B cell (primary cell): ENCODE data around the gene TSTD1. TPM values are rescaled to one million over a fixed set of nuclear protein-coding genes. Genes with fewer than 3 reads are reported as not detected.

Source experiments
- ATAC-seq: fragments of 200-7000 bp; cut with Tn5 transposase; one replicate; pipeline ENCODE4 v1.10.0; 2021; ENCODE audit warnings: low read depth, mild to moderate bottlenecking, moderate number of reproducible peaks, moderate library complexity
- CTCF ChIA-PET: fragments of 350-600 bp; sonication (Branson Sonifier 250); formaldehyde crosslinking; loops from one replicate; lab custom pipeline; 2021; ENCODE audit warnings: antibody characterized with exemption, inconsistent platforms; lab: Charles Lee
- POLR2A ChIA-PET: fragments of 350-600 bp; sonication (Branson Sonifier 250); formaldehyde crosslinking; loops from one replicate; lab custom pipeline; 2021; ENCODE audit warnings: antibody characterized with exemption; lab: Charles Lee
- DNase-seq: peaks from one replicate; pipeline ENCODE4 v3.0.0; 2013
- H2AFZ ChIP-seq: 2 replicates; pipeline ENCODE4 v1.6.1; 2012; ENCODE audit warnings: mild to moderate bottlenecking, low read depth, low read length; ENCODE audit not compliant: insufficient read depth, poor library complexity, severe bottlenecking
- H3K27ac ChIP-seq, 2 donors: 1 replicate in 1 of 2; 2 replicates in 1 of 2; pipeline ENCODE4 v1.5.1; 2012 to 2013; ENCODE audit warnings: low read length in 2 of 2, mild to moderate bottlenecking in 2 of 2, moderate library complexity in 1 of 2
- H3K27me3 ChIP-seq, 4 experiments: fragments of 200-600 bp in 1 of 4; sonication (generic) in 1 of 4; replicated peaks in 1 of 4; 1 replicate in 2 of 4; 2 replicates in 2 of 4; pipeline versions ENCODE4 v1.6.1 to v1.7.0; 2013 to 2016; ENCODE audit warnings: low read length in 3 of 4, mild to moderate bottlenecking in 2 of 4, mixed read lengths in 1 of 4, moderate library complexity in 1 of 4; ENCODE audit not compliant: insufficient read depth in 4 of 4, control insufficient read depth in 3 of 4; ENCODE audit errors: control extremely low read depth in 1 of 4
- H3K36me3 ChIP-seq, 2 experiments: replicated peaks in 1 of 2; 1 replicate in 1 of 2; 2 replicates in 1 of 2; pipeline versions ENCODE4 v1.6.1 to v1.7.1; 2013; ENCODE audit warnings: low read length in 1 of 2; ENCODE audit not compliant: insufficient read depth in 2 of 2, control insufficient read depth in 1 of 2; ENCODE audit errors: control extremely low read depth in 1 of 2, extremely low read depth in 1 of 2
- H3K4me1 ChIP-seq, 2 donors: fragments of 200-600 bp in 1 of 2; sonication (generic) in 1 of 2; 1 replicate in 1 of 2; 2 replicates in 1 of 2; pipeline versions ENCODE4 v1.5.1 to v1.6.1; 2013 to 2017; ENCODE audit warnings: low read length in 2 of 2; ENCODE audit not compliant: control insufficient read depth in 2 of 2, insufficient read depth in 2 of 2
- H3K4me2 ChIP-seq: replicated peaks from 2 replicates; pipeline ENCODE3; 2012; ENCODE audit warnings: mild to moderate bottlenecking, low read depth, low read length; ENCODE audit not compliant: poor library complexity, severe bottlenecking
- H3K4me3 ChIP-seq, 5 experiments: fragments of 200-600 bp in 1 of 5; sonication (generic) in 1 of 5; 1 replicate in 3 of 5; 2 replicates in 2 of 5; pipeline versions ENCODE4 v1.5.1 to v1.7.0; 2011 to 2016; ENCODE audit warnings: low read length in 4 of 5, mild to moderate bottlenecking in 4 of 5, low read depth in 2 of 5, control low read depth in 1 of 5, moderate library complexity in 1 of 5; ENCODE audit not compliant: insufficient read depth in 1 of 5; ENCODE audit errors: control extremely low read depth in 1 of 5, extremely low read depth in 1 of 5
- H3K79me2 ChIP-seq: fragments of 200-600 bp; sonication (generic); one replicate; pipeline ENCODE4 v1.6.0; 2016; ENCODE audit warnings: low read length; ENCODE audit not compliant: control insufficient read depth, insufficient read depth
- H3K9ac ChIP-seq: fragments of 200-600 bp; sonication (generic); 2 replicates; pipeline ENCODE4 v1.6.1; 2017; ENCODE audit warnings: mild to moderate bottlenecking, low read length, moderate library complexity
- H3K9me3 ChIP-seq, 3 donors: one replicate each; pipeline versions ENCODE4 v1.6.1 to v1.7.1; 2013; ENCODE audit warnings: low read length in 2 of 3; ENCODE audit not compliant: control insufficient read depth in 2 of 3, insufficient read depth in 1 of 3; ENCODE audit errors: control extremely low read depth in 1 of 3
- H4K20me1 ChIP-seq: 2 replicates; pipeline ENCODE4 v1.6.0; 2012; ENCODE audit warnings: mild to moderate bottlenecking, low read length; ENCODE audit not compliant: insufficient read depth, control insufficient read depth, poor library complexity, severe bottlenecking
- H3K27ac Mint-ChIP-seq: one replicate; pipeline ENCODE4 v1.8.0; 2021; ENCODE audit warnings: mixed read lengths
- H3K27me3 Mint-ChIP-seq: one replicate; pipeline ENCODE4 v1.8.0; 2021; ENCODE audit warnings: mixed read lengths
- H3K4me1 Mint-ChIP-seq: one replicate; pipeline ENCODE4 v1.8.0; 2021; ENCODE audit warnings: mixed read lengths
- H3K4me3 Mint-ChIP-seq: one replicate; pipeline ENCODE4 v1.8.0; 2021; ENCODE audit warnings: mixed read lengths
- H3K9me3 Mint-ChIP-seq: one replicate; pipeline ENCODE4 v1.8.0; 2022; ENCODE audit warnings: mixed read lengths; ENCODE audit not compliant: insufficient read depth
- CTCF ChIP-seq: fragments of 200-600 bp; IDR thresholded peaks from one replicate; pipeline ENCODE4 v1.8.0; 2022; ENCODE audit warnings: antibody characterized with exemption, mild to moderate bottlenecking
- EZH2 ChIP-seq: IDR thresholded peaks from 2 replicates; pipeline ENCODE4 v1.6.1; 2012; ENCODE audit warnings: borderline replicate concordance, low read depth, mild to moderate bottlenecking, moderate library complexity, low read length; ENCODE audit not compliant: insufficient read depth, poor library complexity, severe bottlenecking
- WGBS: methylation state at CpG from one replicate; pipeline ENCODE4 v1.1.5; 2013; ENCODE audit warnings: missing lambda C conversion rate; ENCODE audit not compliant: insufficient coverage; 5-methylcytosine and 5-hydroxymethylcytosine counted together
- intact Hi-C: fragments of 100-400 bp; cut with micrococcal nuclease; formaldehyde crosslinking; loops from one replicate; pipeline ENCODE4 v1.10.0; 2022
- polyA plus RNA-seq: library from polyadenylated mRNA; depleted of rRNA; stranded (reverse); fragments of >200 nt; gene quantifications from 2 replicates; pipeline ENCODE4 v1.2.3, GENCODE V29; 2012
- total RNA-seq, 2 donors: library from RNA; stranded (reverse); fragments of 120-200 nt in 1 of 2; gene quantifications; 1 replicate in 1 of 2; 2 replicates in 1 of 2; pipeline versions ENCODE4 v1.2.3 to v1.2.4, GENCODE V29; 2013 to 2022

TSTD1 gene
- total and polyA plus RNA-seq, 2 donors (not counting 1 experiment from before 2014, with no cell fraction given) = 85.6 to 242 TPM

DNA sequence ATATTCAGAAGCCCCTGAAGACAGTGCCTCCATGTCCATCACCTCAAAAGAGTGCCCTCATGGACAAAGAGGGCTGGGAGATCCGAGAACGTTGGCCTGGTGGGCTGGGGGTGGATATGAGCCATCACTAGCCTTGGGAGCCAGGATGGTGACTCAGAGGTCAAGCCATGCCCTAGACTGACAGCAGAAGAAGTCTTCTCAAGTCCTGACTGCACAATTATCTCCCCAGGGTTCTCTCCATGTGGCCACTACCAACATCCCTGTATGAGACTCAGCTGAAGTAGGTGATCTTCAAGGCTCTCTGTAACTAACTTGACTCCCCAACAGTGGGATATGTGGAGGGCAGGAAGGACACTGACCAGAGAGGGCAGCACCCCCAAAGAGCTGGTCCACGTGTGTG is 14.1 kb upstream of the TSTD1 start:
- H3K9me3 Mint-ChIP-seq = no peaks in the 10 kb centered on the region
- Histone ChIP-seq H3K27ac (no peak overlapping the region), H3K9me3 (no peaks in the 10 kb centered on the region), H3K4me2 (no peak overlapping the region), H3K36me3 (peaks cover 3 to 91% of the 10 kb centered on the region in 2 experiments), H3K4me3 (no peak overlapping the region), H3K4me1 (peaks cover 4 to 15% of the 10 kb centered on the region in 2 donors), H3K9ac (no peak overlapping the region), H3K79me2 (peaks cover 63% of the 10 kb centered on the region), H2AFZ (no peak overlapping the region), H3K27me3 (no peaks in the 10 kb centered on the region), H4K20me1 (peaks cover 48% of the 10 kb centered on the region)
- no CpG with 5 or more reads among the region's 3 CpGs for WGBS
- H3K4me3 Mint-ChIP-seq = no peak overlapping the region
- no peak for TF ChIP-seq CTCF
- TF ChIP-seq EZH2 = no peak
- CTCF ChIA-PET = interaction anchor here (1.3 kb wide), 1 partner anchor 18 kb away, joined by 3 read pairs; no protein-coding TSS in a partner anchor
- ATAC-seq = no peak
- peaks cover 26% of the 10 kb centered on the region for H3K4me1 Mint-ChIP-seq
- H3K27ac Mint-ChIP-seq = peak overlapping the region; percentile 56
- POLR2A ChIA-PET = interaction anchor here (0.6 to 1.0 kb wide), 2 partner anchors 13 to 23 kb away, joined by 4 to 7 read pairs; no protein-coding TSS in a partner anchor
- H3K27me3 Mint-ChIP-seq = no peaks in the 10 kb centered on the region
- intact Hi-C loops = no loop called here
- DNase-seq = no peak

GRCh38 chr1:161051219-161051618 is 12.5 kb upstream of the TSTD1 start:
- Histone ChIP-seq H3K9me3 (no peaks in the 10 kb centered on the region), H3K36me3 (peaks cover 3 to 82% of the 10 kb centered on the region in 2 experiments), H3K9ac (no peak overlapping the region), H4K20me1 (peaks cover 37% of the 10 kb centered on the region), H3K4me3 (no peak overlapping the region), H3K4me1 (peaks cover 21 to 31% of the 10 kb centered on the region in 2 donors), H2AFZ (no peak overlapping the region), H3K27me3 (no peaks in the 10 kb centered on the region), H3K4me2 (no peak overlapping the region), H3K79me2 (peaks cover 46% of the 10 kb centered on the region), H3K27ac (peak overlapping the region in 1 of 2 donors; percentile 30)
- Mint-ChIP-seq H3K27me3 (no peaks in the 10 kb centered on the region), H3K4me1 (peaks cover 31% of the 10 kb centered on the region), H3K27ac (no peak overlapping the region), H3K9me3 (no peaks in the 10 kb centered on the region), H3K4me3 (no peak overlapping the region)
- WGBS = 100% methylated on average over 10 of the region's 10 CpGs
- ATAC-seq = no peak
- ChIA-PET POLR2A (interaction anchor here (2.0 kb wide), 1 partner anchor 18 kb away, joined by 5 read pairs; no protein-coding TSS in a partner anchor), CTCF (interaction anchor here (0.6 to 1.3 kb wide), 5 partner anchors 17 to 78 kb away, joined by 3 to 4 read pairs (median 3); partner anchors contain the start of genes ARHGAP30 and KLHDC9)
- no peak for DNase-seq
- intact Hi-C loops = no loop called here
- no peak for TF ChIP-seq EZH2
- no peak for TF ChIP-seq CTCF
